Dedifferentiated amniotic fluid mesenchymal stem cell (primary cell): Measurements from ENCODE around the gene ARMC12.
"Not testable (repeated sequence)": the region's sequence is repeated elsewhere in the genome, so short reads cannot be mapped to it uniquely, and the experiment has no call there.

Source experiments
- DNase-seq: peaks from one replicate; pipeline ENCODE4 v3.0.0-alpha.2; 2016; ENCODE audit errors: extremely low spot score

Gene ARMC12, protein sequence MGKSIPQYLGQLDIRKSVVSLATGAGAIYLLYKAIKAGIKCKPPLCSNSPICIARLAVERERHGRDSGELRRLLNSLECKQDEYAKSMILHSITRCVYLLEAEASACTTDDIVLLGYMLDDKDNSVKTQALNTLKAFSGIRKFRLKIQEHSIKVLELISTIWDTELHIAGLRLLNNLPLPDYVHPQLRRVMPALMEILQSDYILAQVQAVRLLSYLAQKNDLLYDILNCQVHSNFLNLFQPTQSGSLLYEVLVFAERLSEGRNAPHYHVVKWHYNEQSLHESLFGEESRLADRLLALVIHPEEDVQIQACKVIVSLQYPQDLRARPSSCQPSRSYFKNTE

GRCh38 chr6:35736982-35737412, at the start of gene ARMC12:
TSS of gene ARMC12 (plus strand) at chr6:35737032. CDS start at chr6:35737109, 77 bp downstream.
- DNase-seq: no peak

- no peak for DNase-seq
These were observed 48.9 kb upstream of the ARMC12 start for GRCh38 chr6:35687658-35688604.

- peak; percentile 73 for DNase-seq
These were observed 48.1 kb upstream of the ARMC12 start, which contains the start of gene FKBP5 for GRCh38 chr6:35688605-35689322. TSS of gene FKBP5 (minus strand) at chr6:35688915. CDS start at chr6:35642824, 46,091 bp downstream.

DNA sequence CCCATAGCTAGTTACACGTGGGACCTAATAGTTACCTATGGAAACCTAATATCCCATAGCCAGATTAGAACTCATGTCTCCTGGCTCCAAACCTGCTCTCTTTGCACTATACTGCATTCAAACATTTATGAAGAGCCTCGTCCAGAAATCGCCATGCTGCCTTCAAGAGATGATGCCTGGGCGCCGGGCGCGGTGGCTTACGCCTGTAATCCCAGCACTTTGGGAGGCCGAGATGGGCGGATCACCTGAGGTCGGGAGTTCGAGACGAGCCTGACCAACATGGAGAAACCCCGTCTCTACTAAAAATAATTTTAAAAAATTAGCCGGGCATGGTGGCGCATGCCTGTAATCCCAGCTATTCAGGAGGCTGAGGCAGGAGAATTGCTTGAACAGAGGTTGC, 46.8 kb upstream of the ARMC12 start:
- DNase-seq: not testable (repeated sequence)

DNA sequence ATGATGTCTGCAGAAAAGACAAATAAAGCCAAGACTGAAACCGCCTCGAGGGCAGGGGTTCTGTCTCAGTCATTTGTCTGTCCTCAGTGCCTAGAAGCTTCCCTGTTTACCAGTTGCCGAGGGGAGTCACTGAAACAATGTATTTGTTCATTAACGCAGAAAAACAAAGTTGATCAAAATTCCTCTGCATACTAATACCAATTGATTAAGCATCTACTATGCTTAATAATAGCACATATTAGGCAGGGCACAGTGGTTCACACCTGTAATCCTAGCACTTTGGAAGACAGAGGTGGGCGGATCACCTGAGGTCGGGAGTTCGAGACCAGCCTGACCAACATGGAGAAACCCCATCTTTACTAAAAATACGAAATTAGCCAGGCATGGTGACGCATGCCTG, 46.3 kb upstream of the ARMC12 start:
- no peak for DNase-seq

- no peak for DNase-seq
These were observed 45.6 kb upstream of the ARMC12 start for GRCh38 chr6:35691027-35691824.

DNA sequence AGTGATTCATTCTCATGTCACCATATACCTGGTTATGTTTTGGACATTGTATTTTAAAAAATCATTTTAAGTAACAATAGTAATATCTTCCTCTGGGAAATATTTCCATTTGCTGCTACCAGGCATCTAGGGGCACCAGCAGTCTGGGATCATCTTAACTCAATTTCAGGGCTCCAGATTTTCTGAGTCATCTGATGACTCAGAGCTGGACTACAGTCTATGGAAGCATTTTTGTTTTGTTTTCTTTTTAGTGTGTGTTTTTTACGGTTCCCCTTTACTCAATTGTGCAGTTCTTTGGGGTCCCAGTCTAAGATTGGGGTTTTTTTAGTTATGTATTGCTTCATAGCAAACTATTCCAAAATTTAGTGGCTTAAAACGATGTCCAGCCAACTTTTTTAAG, 42.4 kb upstream of the ARMC12 start:
- DNase-seq: no peak

DNA sequence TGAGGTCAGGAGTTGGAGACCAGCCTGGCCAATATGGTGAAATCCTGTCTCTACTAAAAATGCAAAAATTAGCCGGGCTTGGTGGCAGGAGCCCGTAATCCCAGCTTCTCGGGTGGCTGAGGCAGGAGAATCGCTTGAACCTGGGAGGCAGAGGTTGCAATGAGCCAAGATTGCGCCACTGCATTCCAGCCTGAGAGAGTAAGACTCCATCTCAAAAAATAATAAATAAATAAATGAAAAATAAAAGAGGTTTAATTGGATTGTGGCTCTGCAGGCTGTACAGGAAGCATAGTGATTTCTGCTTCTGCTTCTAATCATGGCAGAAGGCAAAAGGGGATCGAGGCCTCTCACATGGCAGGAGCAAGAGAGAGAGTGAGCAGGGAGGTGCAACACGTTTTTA, 38.4 kb upstream of the ARMC12 start:
- DNase-seq: not testable (repeated sequence)

DNA sequence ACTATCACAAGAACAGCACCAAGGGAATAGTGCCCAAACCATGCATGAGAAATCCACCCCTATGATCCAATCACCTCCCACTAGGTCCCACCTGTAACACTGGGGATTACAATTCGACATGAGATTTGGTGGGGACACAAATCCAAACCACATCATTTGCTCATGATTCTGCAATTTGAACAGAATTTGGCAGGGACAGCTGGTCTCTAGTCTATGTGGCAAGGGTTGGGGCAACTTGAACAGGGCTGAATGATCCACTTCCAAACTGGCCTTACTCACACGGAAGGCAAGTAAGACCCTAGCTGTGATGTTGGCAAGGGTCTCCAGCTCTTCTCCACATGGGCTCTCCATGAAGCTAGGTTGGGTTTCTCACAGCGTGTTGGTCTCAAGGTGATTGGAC, 38.0 kb upstream of the ARMC12 start:
- no peak for DNase-seq

DNA sequence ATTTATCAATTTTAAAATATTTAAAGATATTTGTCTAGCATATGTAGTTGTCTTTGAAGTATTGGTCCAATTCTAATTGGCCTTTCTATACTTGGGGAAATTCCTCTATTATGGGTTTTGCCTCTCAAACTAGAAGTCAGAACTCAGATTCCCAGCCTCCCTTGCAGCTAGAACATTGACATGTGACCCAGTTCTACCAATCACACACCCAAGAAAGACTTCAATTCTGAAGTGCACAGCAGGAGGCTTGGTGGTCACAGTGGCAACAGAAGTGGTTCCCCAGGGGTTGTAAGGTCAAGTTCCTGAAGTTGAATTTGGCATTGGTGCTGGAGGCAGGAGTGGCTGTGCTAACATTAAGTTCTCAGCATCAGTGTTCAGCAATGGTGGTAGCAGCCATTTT, 33.3 kb upstream of the ARMC12 start:
- no peak for DNase-seq

DNA sequence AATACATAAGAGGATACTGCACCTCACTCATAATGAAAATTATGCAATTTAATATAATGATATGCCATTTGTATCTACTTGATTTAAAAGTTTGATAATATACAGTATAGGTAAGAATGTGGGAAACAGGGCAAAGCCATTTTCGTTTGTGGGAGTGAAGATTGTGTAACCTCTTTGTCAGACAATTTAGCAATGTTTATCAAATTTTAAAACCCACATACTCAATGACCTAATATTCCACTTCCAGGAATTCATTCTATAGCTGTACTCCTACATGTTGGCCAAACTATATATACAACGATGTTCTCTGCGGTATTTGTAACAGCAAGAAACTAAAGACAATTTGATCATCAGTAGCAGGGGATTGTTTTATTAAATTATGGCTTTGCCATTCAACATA, 30.4 kb upstream of the ARMC12 start:
- DNase-seq: no peak

- DNase-seq: no peak
These were observed 29.0 kb upstream of the ARMC12 start for GRCh38 chr6:35707714-35708407.

DNA sequence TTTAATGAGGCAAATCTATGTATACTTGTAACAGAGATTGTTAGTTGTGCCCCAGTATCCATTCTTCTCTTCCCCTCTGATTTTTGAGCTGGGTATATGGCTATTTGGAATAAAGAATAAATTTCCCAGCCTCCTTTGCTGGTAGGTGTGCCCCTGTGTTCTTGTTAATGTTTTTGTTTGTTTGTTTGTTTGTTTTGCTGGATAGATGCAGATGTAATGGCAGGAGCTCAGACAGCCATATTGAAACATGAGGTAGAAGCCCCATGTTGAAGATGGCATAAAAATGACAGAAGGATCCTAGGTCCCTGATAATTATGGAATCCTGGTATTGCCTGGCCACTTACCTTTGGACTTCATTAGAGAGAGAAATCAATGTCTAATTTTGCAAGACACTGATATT, 28.2 kb upstream of the ARMC12 start:
- DNase-seq: no peak

DNA sequence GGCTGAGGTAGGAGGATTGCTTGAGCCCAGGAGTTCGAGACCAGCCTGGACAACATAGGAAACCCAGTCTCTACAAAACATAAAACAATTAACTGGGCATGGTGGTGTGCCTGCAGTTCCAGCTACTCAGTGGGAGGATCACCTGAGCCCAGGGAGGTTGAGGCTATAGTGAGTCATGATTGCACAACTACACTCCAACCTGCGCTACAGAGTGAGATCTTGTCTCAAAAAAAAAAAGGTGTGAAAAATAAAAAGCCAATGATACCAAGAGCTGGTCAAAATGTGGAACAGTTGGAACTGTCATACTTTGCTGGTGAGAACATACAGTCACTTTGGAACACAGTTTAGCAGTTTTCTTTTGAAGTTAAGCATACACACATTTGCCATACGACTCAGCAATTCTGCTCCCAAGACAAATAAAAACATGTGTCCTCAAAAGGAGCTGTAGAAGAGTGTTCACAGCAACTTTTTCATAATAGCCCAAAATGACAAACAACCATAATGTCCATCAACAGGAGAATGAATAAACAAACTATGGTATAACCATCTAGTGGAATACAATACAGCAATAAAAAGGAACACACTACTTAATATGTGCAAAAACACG, 26.5 kb upstream of the ARMC12 start:
- DNase-seq: no peak

GRCh38 chr6:35711731-35712130, 25.1 kb upstream of the ARMC12 start:
- no peak for DNase-seq

- no peak for DNase-seq
These were observed 23.6 kb upstream of the ARMC12 start for GRCh38 chr6:35713006-35713767.

DNA sequence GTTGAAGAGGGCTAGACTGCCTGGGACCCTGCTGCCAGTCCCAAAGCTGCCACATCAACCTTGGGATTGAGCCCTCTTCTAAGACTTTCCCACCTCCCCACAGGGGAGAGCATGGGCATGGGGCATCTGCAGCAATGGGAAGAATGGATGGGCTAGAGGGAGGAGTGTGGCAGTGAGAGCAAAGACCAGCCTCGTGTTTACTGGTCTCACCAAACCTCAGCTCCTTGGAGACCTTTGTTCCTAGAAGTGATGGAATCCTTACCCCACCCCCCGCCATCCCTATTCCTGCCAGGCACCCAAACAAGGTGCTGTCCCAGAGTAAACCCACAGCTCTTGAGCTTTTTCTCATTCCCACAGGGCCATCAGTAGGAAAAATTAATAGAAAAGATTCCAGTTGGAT, 20.0 kb upstream of the ARMC12 start:
- DNase-seq: no peak

DNA sequence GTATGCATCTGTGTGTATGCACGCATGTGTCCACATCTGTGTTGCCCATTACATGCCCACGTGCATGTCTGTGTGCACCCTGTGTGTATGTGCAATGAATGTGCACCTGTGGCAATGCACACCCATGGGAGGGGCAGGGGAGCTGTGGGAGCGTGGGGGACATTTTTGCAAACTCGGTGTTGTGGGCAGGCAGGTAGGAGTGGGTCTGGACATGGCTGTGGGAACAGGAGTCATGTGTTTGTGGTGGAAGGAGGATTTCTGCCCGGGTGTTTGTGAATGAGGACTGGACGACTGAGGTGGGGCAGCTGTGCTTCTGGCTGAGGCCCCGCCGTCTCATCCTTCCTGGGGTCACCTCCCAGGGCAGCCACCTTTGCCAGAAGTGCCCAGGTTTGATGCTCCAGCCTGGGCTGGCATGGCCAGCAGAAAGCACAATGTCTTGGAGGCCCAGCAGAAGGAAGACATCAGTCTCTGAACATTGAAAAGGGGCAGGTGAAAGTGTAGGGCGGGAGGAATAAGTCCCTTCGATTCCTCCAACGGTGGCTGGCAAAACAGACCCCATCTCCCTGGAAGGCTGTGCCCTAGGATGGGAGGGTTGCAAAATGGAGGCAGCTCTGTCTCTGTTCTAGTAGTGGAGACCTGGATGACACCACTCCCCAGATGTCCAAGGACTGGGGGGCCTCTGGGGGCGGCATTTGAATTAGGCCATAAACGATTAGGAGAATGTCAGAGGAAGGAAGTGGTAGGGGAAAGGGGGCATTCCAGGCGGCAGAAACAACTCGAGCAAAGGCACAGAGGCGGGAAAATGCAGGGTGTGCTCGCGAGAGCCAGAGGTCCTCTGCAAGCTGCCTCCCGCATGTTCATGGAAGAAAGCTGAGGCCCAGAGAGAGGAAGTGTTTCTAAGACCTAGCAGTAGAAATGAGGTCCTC, 19.1 kb upstream of the ARMC12 start:
- no peak for DNase-seq
